HUES64 (cell line): ENCODE measurements around the gene LRRC39.

ENCODE experiments used
- H3K27ac ChIP-seq: 2 replicates; pipeline ENCODE4 v1.7.0; 2013; ENCODE audit warnings: low read depth, low read length, inconsistent platforms
- H3K27me3 ChIP-seq: 2 replicates; pipeline ENCODE4 v1.6.1; 2013; ENCODE audit warnings: mild to moderate bottlenecking, low read length; ENCODE audit not compliant: insufficient read depth
- H3K36me3 ChIP-seq: 2 replicates; pipeline ENCODE4 v1.6.1; 2013; ENCODE audit warnings: mild to moderate bottlenecking, low read length; ENCODE audit not compliant: insufficient read depth
- H3K4me1 ChIP-seq: 2 replicates; pipeline ENCODE4 v1.6.1; 2013; ENCODE audit warnings: mild to moderate bottlenecking, low read length, moderate library complexity; ENCODE audit not compliant: insufficient read depth
- H3K4me3 ChIP-seq: 2 replicates; pipeline ENCODE4 v1.5.1; 2013; ENCODE audit warnings: mild to moderate bottlenecking, low read length, moderate library complexity
- H3K9ac ChIP-seq: 2 replicates; pipeline ENCODE4 v1.6.1; 2013; ENCODE audit warnings: mild to moderate bottlenecking, low read depth, low read length
- H3K9me3 ChIP-seq: 2 replicates; pipeline ENCODE4 v1.6.1; 2013; ENCODE audit warnings: low read depth, low read length; ENCODE audit not compliant: insufficient read depth
- WGBS: fragments of 150-250, 120-280 bp; methylation state at CpG from one replicate; pipeline ENCODE4 v1.1.7; 2013; ENCODE audit warnings: missing lambda C conversion rate; 5-methylcytosine and 5-hydroxymethylcytosine counted together

LRRC39 gene

DNA sequence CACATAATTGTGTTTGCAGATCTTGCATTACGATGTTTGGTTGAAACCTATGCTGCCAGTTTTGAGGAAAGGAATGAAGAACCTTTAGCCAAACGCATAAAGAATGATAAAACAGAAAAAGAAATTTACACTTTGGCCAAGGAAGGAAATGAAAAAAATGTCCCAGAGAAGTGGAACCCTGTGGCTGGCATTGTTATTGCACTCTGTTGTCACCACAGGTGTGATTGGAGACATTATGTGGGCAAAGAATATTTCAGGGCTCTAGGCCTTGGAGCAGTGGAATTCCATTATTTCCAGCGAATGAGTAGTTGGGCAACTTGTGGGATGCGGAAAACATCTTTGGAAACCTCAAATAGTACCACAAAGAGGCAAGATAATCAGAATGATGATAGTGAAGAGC lies 30.2 kb downstream of the LRRC39 start:
- 87% methylated on average over 4 of the region's 4 CpGs for WGBS
- Histone ChIP-seq H3K36me3 (peaks cover 69% of the 10 kb centered on the region), H3K27ac (peak overlapping the region; percentile 39; the same call in 1 of the 2 replicates), H3K9me3 (no peaks in the 10 kb centered on the region), H3K4me1 (peaks cover 8% of the 10 kb centered on the region), H3K9ac (no peak overlapping the region), H3K4me3 (no peak overlapping the region), H3K27me3 (no peaks in the 10 kb centered on the region)

DNA sequence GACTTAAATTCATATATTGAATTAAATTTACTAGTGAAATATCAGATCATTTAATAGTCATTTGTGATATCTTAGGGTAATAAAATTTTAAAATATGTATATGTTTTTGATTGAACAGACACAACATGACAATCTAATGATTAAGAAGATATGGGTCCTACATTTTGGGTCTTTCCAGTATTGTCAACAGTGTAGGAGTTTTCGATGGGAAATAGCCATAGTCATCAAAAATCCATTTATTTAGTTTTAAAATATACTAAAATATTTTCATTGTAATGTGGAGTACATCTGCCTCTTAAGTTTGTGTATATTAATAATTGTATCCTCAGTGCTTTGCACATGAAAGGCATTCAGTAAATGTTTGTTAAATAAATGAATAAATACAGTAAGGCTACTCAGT lies 31.1 kb downstream of the LRRC39 start:
- Histone ChIP-seq H3K9me3 (no peaks in the 10 kb centered on the region), H3K27ac (no peak overlapping the region), H3K4me1 (peaks cover 8% of the 10 kb centered on the region), H3K36me3 (peaks cover 78% of the 10 kb centered on the region), H3K27me3 (no peaks in the 10 kb centered on the region), H3K4me3 (no peak overlapping the region), H3K9ac (no peak overlapping the region)
- no CpG with 5 or more reads among the region's 1 CpG for WGBS

DNA sequence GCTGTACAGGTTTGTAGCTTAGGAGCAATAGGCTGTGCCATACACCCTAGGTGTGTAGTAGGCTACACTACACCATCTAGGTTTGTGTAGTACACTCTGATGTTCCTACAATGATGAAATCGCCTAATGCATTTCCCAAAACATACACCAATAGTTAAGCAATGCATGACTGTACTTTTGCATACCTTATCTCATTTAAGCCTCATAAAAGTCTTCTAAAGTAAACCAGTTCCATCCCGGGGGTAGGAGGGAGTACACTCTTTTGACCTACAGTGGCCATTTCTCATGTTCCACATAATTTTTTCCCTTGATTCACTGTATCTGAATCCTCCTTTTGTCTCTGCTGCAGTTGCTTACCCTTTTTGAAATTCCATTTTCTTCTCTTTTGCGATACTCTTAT lies 32.9 kb downstream of the LRRC39 start:
- WGBS: 96% methylated on average over 3 of the region's 3 CpGs
- H3K36me3 ChIP-seq: peaks cover 91% of the 10 kb centered on the region
- H3K9me3 ChIP-seq: no peaks in the 10 kb centered on the region
- H3K27ac ChIP-seq: no peak overlapping the region
- H3K9ac ChIP-seq: no peak overlapping the region
- H3K4me1 ChIP-seq: peaks cover 8% of the 10 kb centered on the region
- no peaks in the 10 kb centered on the region for H3K27me3 ChIP-seq
- no peak overlapping the region for H3K4me3 ChIP-seq

DNA sequence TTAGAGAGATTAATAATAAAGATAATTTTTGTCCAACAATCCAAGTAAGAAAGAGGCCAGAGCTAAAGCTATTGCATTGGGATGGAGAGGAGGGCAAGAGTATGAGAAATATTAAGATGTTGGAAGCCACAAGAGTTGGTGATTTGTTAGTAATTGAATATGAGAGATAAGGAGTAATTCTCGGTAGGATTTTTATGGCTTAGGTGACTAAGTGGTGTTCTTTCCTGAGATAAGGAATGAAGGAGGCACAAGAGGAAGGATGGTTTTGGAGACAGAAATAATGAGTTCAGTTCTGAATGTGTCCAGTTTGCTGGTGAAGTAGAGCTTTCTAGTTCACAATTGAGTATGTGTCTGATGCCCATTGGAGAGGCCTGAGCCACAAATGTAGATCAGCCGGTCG lies 35.7 kb downstream of the LRRC39 start:
- Histone ChIP-seq H3K4me1 (peaks cover 3% of the 10 kb centered on the region), H3K9ac (no peak overlapping the region), H3K4me3 (no peak overlapping the region), H3K27me3 (no peaks in the 10 kb centered on the region), H3K9me3 (no peaks in the 10 kb centered on the region), H3K27ac (no peak overlapping the region), H3K36me3 (peaks cover 97% of the 10 kb centered on the region)
- WGBS: 94% methylated on average over 3 of the region's 3 CpGs

DNA sequence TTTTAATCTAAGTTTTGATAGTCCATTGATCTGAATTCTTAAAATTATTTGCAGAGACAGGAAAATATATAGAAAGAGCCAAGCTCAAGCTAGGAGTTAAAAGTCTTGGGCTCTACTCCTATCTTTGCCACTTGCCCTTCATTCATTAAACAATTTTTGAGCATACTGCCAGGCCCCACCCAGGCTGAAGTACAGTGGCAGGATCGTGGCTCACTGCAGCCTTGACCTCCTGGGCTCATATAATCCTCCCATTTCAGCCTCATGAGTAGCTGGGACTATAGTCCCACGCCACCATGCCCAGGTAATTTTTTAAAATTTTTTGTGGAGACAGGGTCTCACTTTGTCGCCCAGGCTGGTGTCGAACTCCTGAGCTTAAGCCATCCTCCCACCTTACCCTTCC lies 36.9 kb downstream of the LRRC39 start:
- H3K4me1 ChIP-seq: no peaks in the 10 kb centered on the region
- H3K27ac ChIP-seq: no peak overlapping the region
- H3K36me3 ChIP-seq: peaks cover 99% of the 10 kb centered on the region
- no peaks in the 10 kb centered on the region for H3K9me3 ChIP-seq
- H3K4me3 ChIP-seq: no peak overlapping the region
- H3K9ac ChIP-seq: no peak overlapping the region
- no peaks in the 10 kb centered on the region for H3K27me3 ChIP-seq
- 89% methylated on average over 4 of the region's 4 CpGs for WGBS

DNA sequence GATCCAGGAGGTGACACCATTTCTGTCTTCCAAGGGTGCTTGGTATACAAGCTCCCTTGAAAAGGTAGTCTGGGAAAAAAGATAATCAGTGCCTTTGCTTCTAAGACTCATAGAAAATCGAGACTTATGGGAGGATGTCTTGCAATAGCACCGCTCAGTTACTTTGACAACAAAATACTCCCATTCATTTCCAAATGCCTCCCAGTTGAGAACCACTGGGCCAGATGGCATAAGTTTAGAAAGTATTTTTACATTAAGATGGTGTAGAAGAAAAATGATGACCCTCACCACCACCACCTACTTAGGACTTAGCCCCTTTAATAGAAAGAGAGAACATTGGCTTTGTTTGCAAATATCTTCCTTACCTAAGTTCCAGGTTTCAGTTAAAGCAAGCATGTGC lies 40.5 kb downstream of the LRRC39 start:
- Histone ChIP-seq H3K9ac (no peak overlapping the region), H3K36me3 (peaks cover 63% of the 10 kb centered on the region), H3K27ac (no peak overlapping the region), H3K4me1 (0 out of 2 replicates have a peak, but pooled peaks cover 4% of the 10 kb centered on the region), H3K9me3 (no peaks in the 10 kb centered on the region), H3K27me3 (no peaks in the 10 kb centered on the region), H3K4me3 (no peak overlapping the region)
- WGBS: 92% methylated on average over 2 of the region's 2 CpGs

DNA sequence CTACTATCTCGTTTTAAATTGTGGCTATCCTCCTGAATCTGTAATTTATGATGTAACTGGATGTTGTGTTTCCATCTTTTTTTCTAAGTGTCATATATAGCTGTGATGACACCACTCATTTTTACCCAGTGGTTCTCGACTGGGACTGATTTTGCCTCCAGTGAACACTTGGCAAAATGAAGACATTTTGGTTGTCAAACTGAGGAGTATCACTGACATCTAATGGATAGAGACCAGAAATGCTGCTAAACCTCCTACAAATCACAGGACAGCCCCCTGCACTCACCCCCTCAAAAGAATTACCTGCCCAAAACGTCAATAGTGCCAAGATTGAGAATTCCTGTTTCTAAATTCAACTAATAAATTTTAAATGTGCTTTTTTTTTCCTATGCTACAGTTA lies 43.2 kb downstream of the LRRC39 start:
- peak overlapping the region; percentile 4; the same call in 1 of the 2 replicates for H3K4me3 ChIP-seq
- H3K36me3 ChIP-seq: peaks cover 35% of the 10 kb centered on the region
- WGBS: 86% methylated on average over 3 of the region's 3 CpGs
- H3K9me3 ChIP-seq: no peaks in the 10 kb centered on the region
- H3K27ac ChIP-seq: no peak overlapping the region
- H3K9ac ChIP-seq: no peak overlapping the region
- H3K4me1 ChIP-seq: peaks cover 11% of the 10 kb centered on the region
- H3K27me3 ChIP-seq: no peaks in the 10 kb centered on the region

DNA sequence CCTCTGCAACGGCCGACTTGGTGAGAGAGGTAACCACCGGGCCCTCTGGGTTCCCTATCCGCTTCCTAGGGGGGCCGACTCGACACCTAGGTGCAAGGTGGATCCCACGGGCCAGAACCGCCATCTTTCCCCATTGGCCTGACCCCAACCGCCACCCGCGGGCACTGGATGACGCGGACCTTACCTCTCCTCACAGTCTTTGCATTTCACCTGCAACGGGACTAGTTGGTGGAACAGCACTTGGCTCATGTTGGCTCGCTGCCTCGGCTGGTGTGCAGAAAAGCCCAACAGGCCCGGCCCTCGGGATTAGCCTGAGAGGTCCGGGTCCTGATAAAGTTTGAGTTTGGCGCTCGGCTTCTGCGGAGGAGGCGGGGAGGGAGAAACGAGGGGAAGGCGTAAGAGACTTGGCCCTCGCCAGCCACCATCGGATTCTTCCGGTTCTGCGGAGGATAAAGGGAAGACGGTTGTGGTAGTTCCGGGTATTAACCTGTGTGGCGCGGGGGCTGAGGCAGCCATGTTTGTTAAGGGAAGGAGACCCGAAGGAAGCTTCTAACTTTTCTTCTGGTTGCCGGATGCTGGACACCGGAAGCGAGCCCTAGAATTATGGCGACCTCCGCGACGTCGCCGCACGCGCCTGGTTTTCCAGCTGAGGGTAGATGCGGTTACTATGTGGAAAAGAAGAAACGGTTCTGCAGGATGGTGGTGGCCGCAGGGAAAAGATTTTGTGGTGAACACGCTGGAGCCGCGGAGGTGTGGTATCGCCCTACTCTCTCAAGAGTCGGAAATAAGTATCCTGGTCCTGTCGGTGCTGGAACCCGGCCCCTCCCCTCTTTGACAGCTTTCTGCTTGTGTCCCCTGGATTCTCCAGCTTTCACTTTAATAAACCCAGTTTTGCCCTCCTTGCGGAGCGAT lies 45.2 kb downstream of the LRRC39 start, which contains the start of the genes SASS6 and TRMT13:
Gene SASS6, minus strand, starts transcription at position 365 of the 912 bp plus-strand sequence. Its CDS starts 116 bp downstream, at position 249.
Gene TRMT13, plus strand, starts transcription at position 598 of the 912 bp plus-strand sequence. Its CDS starts 6 bp downstream, at position 604.
- peak within 1 kb of the TSS; percentile 85 for H3K9ac ChIP-seq
- H3K27me3 ChIP-seq: no peaks in the 10 kb centered on the region
- under 1% methylated on average over 55 of the region's 57 CpGs for WGBS
- no peaks in the 10 kb centered on the region for H3K9me3 ChIP-seq
- H3K4me3 ChIP-seq: peak within 1 kb of the TSS; percentile 76
- peaks cover 11% of the 10 kb centered on the region for H3K4me1 ChIP-seq
- peak within 1 kb of the TSS; percentile 87 for H3K27ac ChIP-seq
- H3K36me3 ChIP-seq: peaks cover 15% of the 10 kb centered on the region

DNA sequence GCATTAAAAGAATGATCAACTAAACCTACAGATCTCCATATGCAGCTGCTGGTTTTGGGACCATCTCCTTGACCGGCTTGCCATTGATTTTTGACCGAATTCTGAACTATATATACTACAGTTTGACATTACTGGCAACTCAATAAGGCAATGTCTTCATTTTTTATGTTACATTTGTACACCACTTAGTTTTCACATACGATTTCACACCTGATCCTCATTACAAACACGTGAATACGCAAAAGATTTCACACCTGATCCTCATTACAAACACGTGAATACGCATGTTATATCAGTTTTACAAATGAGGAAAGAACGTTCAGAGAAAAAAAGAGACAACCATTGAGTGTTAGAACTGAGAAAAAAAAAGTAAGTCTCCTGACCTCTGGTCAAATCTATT lies 46.4 kb downstream of the LRRC39 start:
- 77% methylated on average over 8 of the region's 8 CpGs for WGBS
- H3K4me1 ChIP-seq: peaks cover 11% of the 10 kb centered on the region
- peak overlapping the region; percentile 85; the same call in 1 of the 2 replicates for H3K9ac ChIP-seq
- H3K4me3 ChIP-seq: peak overlapping the region; percentile 76
- H3K27me3 ChIP-seq: no peaks in the 10 kb centered on the region
- H3K36me3 ChIP-seq: peaks cover 3% of the 10 kb centered on the region; the same call in 1 of the 2 replicates
- no peaks in the 10 kb centered on the region for H3K9me3 ChIP-seq
- H3K27ac ChIP-seq: no peak overlapping the region

DNA sequence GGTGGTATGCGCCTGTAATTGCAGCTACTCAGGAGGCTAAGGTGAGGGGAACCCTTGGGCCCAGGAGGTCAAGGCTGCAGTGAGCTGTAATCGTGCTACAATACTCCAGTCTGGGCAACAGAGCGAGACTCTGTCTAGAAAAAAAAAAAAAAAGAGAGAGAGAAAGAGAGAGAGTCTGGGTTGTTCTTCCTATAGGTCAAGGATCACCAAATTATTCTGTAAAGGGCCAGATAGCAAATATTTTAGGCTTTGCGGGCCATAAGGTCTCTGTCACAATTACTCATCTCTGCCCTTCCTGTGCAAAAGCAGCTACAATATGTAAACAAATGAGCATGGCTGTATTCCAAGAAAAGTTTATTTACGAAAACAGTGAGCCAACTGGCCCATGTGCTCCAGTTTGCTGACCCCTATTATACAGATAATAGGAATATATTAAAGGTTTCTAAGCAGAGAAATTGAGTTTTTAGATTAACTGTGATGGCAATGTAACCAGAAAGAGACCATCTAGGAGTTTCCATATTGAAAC lies 47.4 kb downstream of the LRRC39 start:
- Histone ChIP-seq H3K4me3 (no peak overlapping the region), H3K27ac (no peak overlapping the region), H3K9ac (no peak overlapping the region), H3K9me3 (no peaks in the 10 kb centered on the region), H3K36me3 (peaks cover 3% of the 10 kb centered on the region; the same call in 1 of the 2 replicates), H3K27me3 (no peaks in the 10 kb centered on the region), H3K4me1 (peaks cover 11% of the 10 kb centered on the region)
- 94% methylated on average over 5 of the region's 5 CpGs for WGBS

DNA sequence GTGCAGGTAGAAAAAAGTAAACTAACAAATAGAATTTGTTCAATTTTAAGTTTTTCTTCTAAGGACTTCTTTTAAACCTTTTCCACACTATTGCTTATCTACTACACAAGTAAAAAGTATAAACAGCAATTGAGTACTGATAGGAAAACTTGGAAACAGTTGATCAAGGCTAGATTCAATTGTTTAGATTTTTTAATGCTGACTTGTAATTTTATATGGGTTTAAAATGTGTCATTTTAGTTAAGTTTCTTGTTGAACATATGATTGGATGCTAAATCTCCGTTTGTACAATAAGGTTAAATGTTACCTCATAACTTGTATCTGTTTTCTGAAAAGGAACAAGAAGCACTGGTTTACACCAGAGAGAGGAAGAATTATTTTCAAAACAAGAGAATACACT lies 50.8 kb downstream of the LRRC39 start:
- no peak overlapping the region for H3K27ac ChIP-seq
- no peak overlapping the region for H3K4me3 ChIP-seq
- peaks cover 18% of the 10 kb centered on the region for H3K36me3 ChIP-seq
- peaks cover 6% of the 10 kb centered on the region for H3K4me1 ChIP-seq
- H3K9me3 ChIP-seq: no peaks in the 10 kb centered on the region
- no peak overlapping the region for H3K9ac ChIP-seq
- 95% methylated on average over 1 of the region's 1 CpG for WGBS
- H3K27me3 ChIP-seq: no peaks in the 10 kb centered on the region
